Activated CD8-positive, alpha-beta memory T cell treated with anti-CD3 and anti-CD28 coated beads for 36 hours (primary cell): ENCODE data around the gene TSPAN18. TPM values are rescaled to one million over a fixed set of nuclear protein-coding genes. Genes with fewer than 3 reads are reported as not detected.

Experiments used
- CTCF ChIA-PET: fragments of 350-600 bp; sonication (Branson Sonifier 250); formaldehyde crosslinking; loops from one replicate; lab custom pipeline; 2021; ENCODE audit warnings: antibody characterized with exemption; lab: Charles Lee
- POLR2A ChIA-PET: fragments of 350-600 bp; sonication (Branson Sonifier 250); formaldehyde crosslinking; loops from one replicate; lab custom pipeline; 2021; ENCODE audit warnings: antibody characterized with exemption; lab: Charles Lee
- total RNA-seq, 2 experiments: library from RNA; stranded (reverse); gene quantifications; one replicate each; pipeline ENCODE4 v1.2.3, GENCODE V29; 2021

The TSPAN18 gene
- total RNA-seq, 2 experiments from 2014 or later: 0.84 to 1.1 TPM

GRCh38 chr11:44879432-44879831 lies 152.7 kb downstream of the TSPAN18 start:
- ChIA-PET CTCF (no interaction called here), POLR2A (no interaction called here)

GRCh38 chr11:44880511-44880910 lies 153.7 kb downstream of the TSPAN18 start:
- ChIA-PET POLR2A (no interaction called here), CTCF (no interaction called here)

- CTCF ChIA-PET: no interaction called here
- POLR2A ChIA-PET: no interaction called here
Measured at GRCh38 chr11:44880953-44881352, 154.2 kb downstream of the TSPAN18 start.

- POLR2A ChIA-PET: no interaction called here
- CTCF ChIA-PET: no interaction called here
Measured at GRCh38 chr11:44883277-44883676, 156.5 kb downstream of the TSPAN18 start.

GRCh38 chr11:44884056-44884455 lies 157.3 kb downstream of the TSPAN18 start:
- POLR2A ChIA-PET: no interaction called here
- CTCF ChIA-PET: interaction anchor here (0.8 to 1.2 kb wide), 2 partner anchors 11 to 27 kb away, joined by 3 to 4 read pairs; no protein-coding TSS in a partner anchor

GRCh38 chr11:44885065-44885810 lies 158.5 kb downstream of the TSPAN18 start:
- ChIA-PET POLR2A (no interaction called here), CTCF (interaction anchor here (1.2 kb wide), 1 partner anchor 9 kb away, joined by 4 read pairs; no protein-coding TSS in a partner anchor)

- POLR2A ChIA-PET: no interaction called here
- CTCF ChIA-PET: no interaction called here
Measured at GRCh38 chr11:44885919-44886789, 159.4 kb downstream of the TSPAN18 start.

GRCh38 chr11:44886790-44887140 lies 160.0 kb downstream of the TSPAN18 start:
- ChIA-PET CTCF (no interaction called here), POLR2A (no interaction called here)

GRCh38 chr11:44887636-44888035 lies 160.9 kb downstream of the TSPAN18 start:
- CTCF ChIA-PET: no interaction called here
- POLR2A ChIA-PET: no interaction called here

- ChIA-PET POLR2A (no interaction called here), CTCF (no interaction called here)
Measured at GRCh38 chr11:44889266-44889665, 162.5 kb downstream of the TSPAN18 start.

GRCh38 chr11:44892843-44893242 lies 166.1 kb downstream of the TSPAN18 start:
- ChIA-PET CTCF (interaction anchor here (0.9 kb wide), 1 partner anchor 117 kb away, joined by 3 read pairs; no protein-coding TSS in a partner anchor), POLR2A (no interaction called here)

- ChIA-PET POLR2A (interaction anchor here (0.6 kb wide), 1 partner anchor 90 kb away, joined by 6 read pairs; no protein-coding TSS in a partner anchor), CTCF (interaction anchor here (0.9 kb wide), 2 partner anchors 118 to 276 kb away, joined by 3 to 5 read pairs; no protein-coding TSS in a partner anchor)
Measured at GRCh38 chr11:44893308-44893822, 166.6 kb downstream of the TSPAN18 start.

GRCh38 chr11:44893846-44894617 lies 167.3 kb downstream of the TSPAN18 start:
- POLR2A ChIA-PET: no interaction called here
- CTCF ChIA-PET: interaction anchor here (0.6 to 1.2 kb wide), 7 partner anchors 10 to 278 kb away, joined by 3 to 5 read pairs (median 3); no protein-coding TSS in a partner anchor

- POLR2A ChIA-PET: no interaction called here
Measured at GRCh38 chr11:44899959-44900358, 173.2 kb downstream of the TSPAN18 start.

GRCh38 chr11:44901120-44901633 lies 174.4 kb downstream of the TSPAN18 start:
- CTCF ChIA-PET: interaction anchor here (0.6 kb wide), 1 partner anchor 167 kb away, joined by 3 read pairs; no protein-coding TSS in a partner anchor
- POLR2A ChIA-PET: no interaction called here

More at GRCh38 chr11:44899959-44900358, 173.2 kb downstream of the TSPAN18 start:
- CTCF ChIA-PET: no interaction called here

GRCh38 chr11:44901786-44902185 lies 175.0 kb downstream of the TSPAN18 start:
- ChIA-PET CTCF (interaction anchor here (0.6 kb wide), 1 partner anchor 166 kb away, joined by 3 read pairs; no protein-coding TSS in a partner anchor), POLR2A (no interaction called here)

- ChIA-PET POLR2A (no interaction called here), CTCF (no interaction called here)
Measured at GRCh38 chr11:44903035-44903434, 176.3 kb downstream of the TSPAN18 start.

- POLR2A ChIA-PET: no interaction called here
- CTCF ChIA-PET: no interaction called here
Measured at GRCh38 chr11:44903518-44903917, 176.8 kb downstream of the TSPAN18 start.
